ENCODE data around the gene THEMIS. TPM values are rescaled to one million over a fixed set of nuclear protein-coding genes. Genes with fewer than 3 reads are reported as not detected.

Gene THEMIS
- total RNA-seq, 1 experiment from 2014 or later: 0.05 TPM

- Histone ChIP-seq H3K36me3 (ENCODE audit: control insufficient read depth, insufficient read depth, low read length) (no peaks in the 10 kb centered on the region), H3K9me3 (ENCODE audit: control insufficient read depth, insufficient read depth, low read depth, low read length) (no peaks in the 10 kb centered on the region), H3K4me1 (ENCODE audit: control insufficient read depth, insufficient read depth, low read length) (no peaks in the 10 kb centered on the region), H3K27me3 (ENCODE audit: control insufficient read depth, insufficient read depth, low read length) (no peaks in the 10 kb centered on the region), H3K27ac (ENCODE audit: low read length) (no peak overlapping the region), H3K4me3 (ENCODE audit: low read depth in 2 of 2, low read length in 2 of 2) (no peak overlapping the region)
- intact Hi-C loops (cut with micrococcal nuclease; ENCODE audit: unreplicated experiment) (no loop called here), in situ Hi-C loops (cut with HindIII; ENCODE audit: low pct_unique_long_range_greater_than_20kb, low sequenced_read_pairs) (no loop called here)
- no TSS peak for BruUV-seq (replicated peaks)
- POLR2A ChIA-PET: no interaction called here
- no peak for DNase-seq (ENCODE audit: low read depth, low spot score)
- no peak for ATAC-seq
- no peak for TF ChIP-seq TCF7L2 (IDR thresholded peaks at IDR 0.05; ENCODE audit: low read depth, low read length)
- TF ChIP-seq, protein P1, sequence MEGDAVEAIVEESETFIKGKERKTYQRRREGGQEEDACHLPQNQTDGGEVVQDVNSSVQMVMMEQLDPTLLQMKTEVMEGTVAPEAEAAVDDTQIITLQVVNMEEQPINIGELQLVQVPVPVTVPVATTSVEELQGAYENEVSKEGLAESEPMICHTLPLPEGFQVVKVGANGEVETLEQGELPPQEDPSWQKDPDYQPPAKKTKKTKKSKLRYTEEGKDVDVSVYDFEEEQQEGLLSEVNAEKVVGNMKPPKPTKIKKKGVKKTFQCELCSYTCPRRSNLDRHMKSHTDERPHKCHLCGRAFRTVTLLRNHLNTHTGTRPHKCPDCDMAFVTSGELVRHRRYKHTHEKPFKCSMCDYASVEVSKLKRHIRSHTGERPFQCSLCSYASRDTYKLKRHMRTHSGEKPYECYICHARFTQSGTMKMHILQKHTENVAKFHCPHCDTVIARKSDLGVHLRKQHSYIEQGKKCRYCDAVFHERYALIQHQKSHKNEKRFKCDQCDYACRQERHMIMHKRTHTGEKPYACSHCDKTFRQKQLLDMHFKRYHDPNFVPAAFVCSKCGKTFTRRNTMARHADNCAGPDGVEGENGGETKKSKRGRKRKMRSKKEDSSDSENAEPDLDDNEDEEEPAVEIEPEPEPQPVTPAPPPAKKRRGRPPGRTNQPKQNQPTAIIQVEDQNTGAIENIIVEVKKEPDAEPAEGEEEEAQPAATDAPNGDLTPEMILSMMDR (IDR thresholded peaks at IDR 0.05): no peak
- no peak for TF ChIP-seq SIN3A (IDR thresholded peaks at IDR 0.05; ENCODE audit: borderline replicate concordance, insufficient read depth, low read depth, low read length)
- TF ChIP-seq, protein P2, sequence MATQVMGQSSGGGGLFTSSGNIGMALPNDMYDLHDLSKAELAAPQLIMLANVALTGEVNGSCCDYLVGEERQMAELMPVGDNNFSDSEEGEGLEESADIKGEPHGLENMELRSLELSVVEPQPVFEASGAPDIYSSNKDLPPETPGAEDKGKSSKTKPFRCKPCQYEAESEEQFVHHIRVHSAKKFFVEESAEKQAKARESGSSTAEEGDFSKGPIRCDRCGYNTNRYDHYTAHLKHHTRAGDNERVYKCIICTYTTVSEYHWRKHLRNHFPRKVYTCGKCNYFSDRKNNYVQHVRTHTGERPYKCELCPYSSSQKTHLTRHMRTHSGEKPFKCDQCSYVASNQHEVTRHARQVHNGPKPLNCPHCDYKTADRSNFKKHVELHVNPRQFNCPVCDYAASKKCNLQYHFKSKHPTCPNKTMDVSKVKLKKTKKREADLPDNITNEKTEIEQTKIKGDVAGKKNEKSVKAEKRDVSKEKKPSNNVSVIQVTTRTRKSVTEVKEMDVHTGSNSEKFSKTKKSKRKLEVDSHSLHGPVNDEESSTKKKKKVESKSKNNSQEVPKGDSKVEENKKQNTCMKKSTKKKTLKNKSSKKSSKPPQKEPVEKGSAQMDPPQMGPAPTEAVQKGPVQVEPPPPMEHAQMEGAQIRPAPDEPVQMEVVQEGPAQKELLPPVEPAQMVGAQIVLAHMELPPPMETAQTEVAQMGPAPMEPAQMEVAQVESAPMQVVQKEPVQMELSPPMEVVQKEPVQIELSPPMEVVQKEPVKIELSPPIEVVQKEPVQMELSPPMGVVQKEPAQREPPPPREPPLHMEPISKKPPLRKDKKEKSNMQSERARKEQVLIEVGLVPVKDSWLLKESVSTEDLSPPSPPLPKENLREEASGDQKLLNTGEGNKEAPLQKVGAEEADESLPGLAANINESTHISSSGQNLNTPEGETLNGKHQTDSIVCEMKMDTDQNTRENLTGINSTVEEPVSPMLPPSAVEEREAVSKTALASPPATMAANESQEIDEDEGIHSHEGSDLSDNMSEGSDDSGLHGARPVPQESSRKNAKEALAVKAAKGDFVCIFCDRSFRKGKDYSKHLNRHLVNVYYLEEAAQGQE (IDR thresholded peaks at IDR 0.05; ENCODE audit: insufficient read depth in 1 of 2, low read depth in 2 of 2, low read length in 1 of 2): no peak
- TF ChIP-seq POLR2AphosphoS5 (IDR thresholded peaks at IDR 0.05; ENCODE audit: low read depth, low read length): no peak
- CTCF ChIA-PET: no interaction called here
These were observed 35.8 kb downstream of the THEMIS start for GRCh38 chr6:127865108-127865507.

DNA sequence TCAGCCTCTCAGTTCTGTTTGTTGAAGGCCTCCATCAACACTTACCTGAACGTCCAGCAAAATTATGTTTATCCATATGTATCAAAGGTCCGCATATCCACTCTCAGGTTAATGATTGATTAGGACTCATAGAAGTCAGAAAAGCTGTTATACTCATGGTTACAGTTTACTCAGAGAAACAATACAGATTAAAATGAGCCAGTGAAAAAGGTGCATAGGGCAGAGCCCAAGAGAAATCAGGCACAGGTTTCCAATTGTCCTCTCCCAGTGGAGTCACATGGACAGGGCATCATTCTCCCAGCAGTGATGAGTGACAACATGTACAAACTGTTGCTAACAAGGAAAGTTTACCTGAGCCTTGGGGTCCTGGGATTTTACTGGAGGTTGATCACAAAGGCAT is 36.2 kb downstream of the THEMIS start:
- Histone ChIP-seq H3K36me3 (ENCODE audit: control insufficient read depth, insufficient read depth, low read length) (no peaks in the 10 kb centered on the region), H3K27me3 (ENCODE audit: control insufficient read depth, insufficient read depth, low read length) (no peaks in the 10 kb centered on the region), H3K4me1 (ENCODE audit: control insufficient read depth, insufficient read depth, low read length) (no peaks in the 10 kb centered on the region), H3K9me3 (ENCODE audit: control insufficient read depth, insufficient read depth, low read depth, low read length) (no peaks in the 10 kb centered on the region), H3K4me3 (ENCODE audit: low read depth in 2 of 2, low read length in 2 of 2) (no peak overlapping the region), H3K27ac (ENCODE audit: low read length) (no peak overlapping the region)
- intact Hi-C loops (cut with micrococcal nuclease; ENCODE audit: unreplicated experiment): no loop called here
- in situ Hi-C loops (cut with HindIII; ENCODE audit: low pct_unique_long_range_greater_than_20kb, low sequenced_read_pairs): no loop called here
- DNase-seq (ENCODE audit: low read depth, low spot score): no peak
- no TSS peak for BruUV-seq (replicated peaks)
- TF ChIP-seq, protein P2 (IDR thresholded peaks at IDR 0.05; ENCODE audit: insufficient read depth in 1 of 2, low read depth in 2 of 2, low read length in 1 of 2): no peak
- TF ChIP-seq, protein P1 (IDR thresholded peaks at IDR 0.05): no peak
- no peak for TF ChIP-seq POLR2AphosphoS5 (IDR thresholded peaks at IDR 0.05; ENCODE audit: low read depth, low read length)
- no peak for TF ChIP-seq SIN3A (IDR thresholded peaks at IDR 0.05; ENCODE audit: borderline replicate concordance, insufficient read depth, low read depth, low read length)
- no peak for TF ChIP-seq TCF7L2 (IDR thresholded peaks at IDR 0.05; ENCODE audit: low read depth, low read length)
- ChIA-PET POLR2A (no interaction called here), CTCF (no interaction called here)
- ATAC-seq: no peak

All from Panc1 (cell line).